Fibroblast of the conjunctiva (primary cell): ENCODE results near the gene RDH12.
A peak's percentile ranks its signal among the peaks of the same experiment; 100 is the strongest.
"Not testable (repeated sequence)": the region's sequence is repeated elsewhere in the genome, so short reads cannot be mapped to it uniquely, and the experiment has no call there.

Experiments used
- DNase-seq: peaks from one replicate; pipeline ENCODE4 v3.0.0-alpha.2; 2010; ENCODE audit warnings: low read depth

Gene RDH12

DNA sequence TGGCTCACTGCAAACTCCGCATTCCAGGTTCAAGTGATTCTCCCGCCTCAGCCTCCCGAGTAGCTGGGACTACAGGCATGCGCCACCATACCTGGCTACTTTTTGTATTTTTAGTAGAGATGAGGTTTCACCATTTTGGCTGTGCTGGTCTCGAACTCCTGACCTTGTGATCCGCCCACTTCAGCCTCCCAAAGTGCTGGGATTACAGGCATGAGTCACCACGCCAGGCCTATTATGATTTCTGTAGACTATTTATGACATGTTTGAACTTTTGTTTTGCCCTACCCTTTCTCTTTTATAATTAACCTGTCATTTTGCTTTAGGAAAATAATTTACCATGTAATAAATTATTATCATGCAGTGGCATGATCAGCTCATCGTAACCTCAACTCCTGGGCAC is at the start of gene RDH12:
TSS of gene RDH12 (plus strand) at position 395 of the 400 bp plus-strand sequence. CDS start 20,757 bp downstream, outside the sequence.
- not testable (repeated sequence) for DNase-seq

DNA sequence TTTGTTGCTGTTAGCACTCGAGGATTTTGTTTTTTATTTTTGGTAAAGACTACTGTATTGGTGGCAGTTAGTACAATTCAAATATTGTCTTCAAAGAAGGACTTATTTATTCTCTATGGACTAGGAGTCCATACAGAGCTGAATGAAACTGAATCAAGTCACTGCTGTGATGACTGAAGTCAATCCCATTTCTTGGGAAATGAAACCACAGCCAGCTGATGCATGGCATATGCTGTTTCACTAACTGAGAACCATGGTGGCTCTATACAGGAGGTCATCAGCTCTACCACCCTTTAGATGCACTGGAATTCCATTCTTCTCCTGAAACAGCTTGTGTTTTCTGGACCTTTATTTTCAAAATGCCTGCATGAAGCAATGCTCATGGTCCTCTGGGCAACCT is 49.5 kb upstream of the RDH12 start:
- no peak for DNase-seq

DNA sequence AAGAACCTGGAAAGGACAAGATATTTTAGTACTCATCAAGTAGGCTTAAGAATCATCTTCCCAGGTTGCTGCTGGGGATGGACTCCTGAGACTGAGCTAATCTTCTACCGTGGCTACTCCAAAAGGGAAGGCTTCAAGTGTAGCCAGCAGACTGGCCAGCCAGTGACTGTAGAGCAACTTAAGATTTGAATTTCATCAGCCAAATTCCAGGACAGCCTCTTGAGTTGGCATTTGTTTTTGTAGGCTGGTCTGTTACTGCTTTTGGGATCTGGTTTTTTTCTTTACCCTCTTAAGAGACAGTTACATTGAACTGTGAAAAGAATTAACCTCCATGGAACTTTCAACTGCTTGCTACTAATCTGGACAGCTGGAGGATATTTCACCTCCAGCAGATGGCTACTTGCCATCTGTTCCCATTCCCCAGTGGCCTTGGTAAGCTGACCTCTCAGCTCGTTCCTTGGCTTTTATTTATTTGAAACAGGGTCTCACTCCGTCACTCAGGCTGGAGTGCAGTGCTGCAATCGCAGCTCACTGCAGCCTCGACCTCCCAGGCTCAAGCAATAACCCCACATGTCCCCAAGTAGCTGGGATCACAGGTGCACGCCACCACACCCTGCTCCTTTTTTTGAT is 47.9 kb upstream of the RDH12 start:
- DNase-seq, result peak; percentile 64

DNA sequence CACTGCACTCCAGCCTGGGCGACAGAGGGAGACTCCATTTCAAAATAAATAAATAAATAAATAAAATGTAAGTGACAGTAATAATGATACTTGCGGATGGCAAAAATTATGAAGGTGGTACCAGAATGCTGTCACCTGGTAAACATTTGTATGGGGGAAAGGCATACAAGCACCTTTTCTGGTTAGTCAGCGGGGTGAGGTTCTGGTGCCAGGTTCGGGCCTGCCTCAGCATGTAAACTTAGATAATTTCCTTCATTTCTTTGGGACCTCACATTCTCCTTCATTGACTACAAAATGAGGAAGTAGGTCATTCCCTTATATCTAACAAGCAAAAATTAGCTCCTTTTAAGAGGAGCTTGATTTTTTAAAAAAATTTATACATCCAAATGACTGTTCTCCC is 38.1 kb upstream of the RDH12 start:
- no peak for DNase-seq

DNA sequence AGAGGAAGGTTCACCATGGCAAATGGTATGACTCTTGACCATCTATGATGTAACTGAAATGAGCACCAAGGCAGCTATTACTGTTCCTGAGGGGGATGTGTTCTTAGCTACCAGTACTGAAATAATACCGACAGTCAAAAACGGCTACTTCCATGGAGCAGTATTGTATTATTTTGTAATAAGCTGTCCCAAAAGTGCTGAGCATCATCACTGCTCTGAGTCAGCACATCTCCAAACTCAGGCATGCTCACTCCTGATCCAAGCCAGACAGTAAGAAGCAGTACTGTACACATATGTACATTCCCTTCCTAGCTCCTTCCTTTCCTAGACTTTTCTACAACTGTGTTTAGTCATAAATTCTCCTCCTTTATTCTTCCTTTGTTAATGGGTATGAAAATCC is 35.8 kb upstream of the RDH12 start:
- no peak for DNase-seq

DNA sequence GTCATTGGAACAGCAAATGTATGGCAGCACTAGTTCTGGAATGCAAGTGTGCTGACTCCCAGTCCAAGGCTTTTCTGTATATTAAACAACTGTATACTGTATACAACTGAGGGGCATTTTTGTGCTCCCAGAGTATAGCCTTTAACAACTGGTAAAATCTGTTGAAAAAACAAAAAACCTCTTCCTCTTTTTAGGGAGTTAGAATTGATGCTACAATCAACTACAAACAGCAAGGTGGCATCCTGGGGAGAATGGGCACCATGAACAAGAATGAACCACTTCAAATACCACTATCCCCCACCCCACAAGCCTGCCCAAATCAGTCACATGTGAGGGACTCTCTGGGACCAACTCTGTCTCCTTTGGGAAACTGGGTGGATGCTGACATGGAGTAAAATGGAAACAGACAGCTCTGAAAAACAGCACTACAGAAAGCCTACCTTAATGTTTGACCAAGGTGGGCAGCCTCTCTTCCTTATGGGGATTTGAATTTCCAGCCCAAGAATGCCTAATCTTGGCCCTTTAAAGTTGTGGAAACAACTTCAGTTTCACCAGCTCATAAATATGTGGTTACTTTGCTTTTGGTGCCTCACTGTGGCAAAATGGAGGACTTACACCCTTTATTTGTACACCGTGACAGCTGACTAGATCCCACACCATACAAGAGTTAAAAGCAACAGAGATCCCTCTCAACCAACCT is 34.8 kb upstream of the RDH12 start:
- DNase-seq, result no peak

DNA sequence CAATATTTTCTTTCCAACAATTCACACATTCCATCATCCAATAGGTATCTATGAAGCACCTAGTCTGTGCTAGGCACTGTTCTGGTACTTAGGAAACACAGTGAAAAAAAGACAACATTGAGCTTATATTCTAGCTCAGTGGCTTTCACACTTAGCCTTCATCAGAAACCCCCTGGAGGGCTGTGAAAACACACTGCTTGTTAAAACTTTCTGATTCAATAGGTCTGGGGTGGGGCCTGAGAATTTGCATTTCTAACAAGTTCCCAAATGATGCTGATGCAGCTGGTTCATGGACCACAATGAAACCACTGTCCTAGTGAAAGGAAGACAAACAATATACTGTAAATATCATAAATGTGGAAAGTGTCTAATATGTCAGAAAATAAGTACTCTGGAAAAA is 33.1 kb upstream of the RDH12 start:
- no peak for DNase-seq

DNA sequence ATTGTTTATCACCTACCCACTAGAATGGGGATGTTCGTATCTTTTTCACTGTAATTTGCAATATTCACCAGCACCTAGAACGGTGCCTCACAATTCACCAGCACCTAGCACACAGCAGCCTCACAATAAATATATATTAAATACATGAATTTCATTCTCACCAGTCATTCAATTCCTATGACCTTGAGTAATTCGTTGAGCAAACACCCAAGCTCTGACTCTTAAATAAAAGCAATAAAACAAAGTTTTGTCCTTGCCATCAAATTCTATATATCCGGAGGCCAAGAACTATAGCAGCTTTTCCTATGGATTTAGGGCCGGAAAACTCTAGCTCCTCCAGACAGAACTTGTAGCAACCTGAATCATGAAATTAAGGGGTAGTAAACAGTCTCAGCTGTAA is 28.2 kb upstream of the RDH12 start:
- DNase-seq, result no peak

DNA sequence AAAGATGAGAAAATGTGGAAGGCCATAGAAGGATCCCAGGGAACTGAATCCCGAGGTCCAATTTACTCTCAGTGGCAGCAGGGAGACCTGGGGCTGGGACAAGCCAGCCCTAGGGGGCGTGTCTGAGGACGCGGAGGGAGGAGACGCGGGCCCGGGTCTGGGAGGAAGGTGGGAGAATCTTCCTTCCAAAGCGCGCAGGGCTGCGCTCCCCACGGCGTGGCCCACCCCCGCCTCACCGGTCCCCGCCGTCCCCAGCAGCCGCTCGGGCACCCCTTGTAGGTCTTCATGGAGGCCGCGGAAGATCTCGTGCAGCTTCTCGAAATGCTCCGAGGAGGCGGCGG is 27.6 kb upstream of the RDH12 start:
- no peak for DNase-seq

DNA sequence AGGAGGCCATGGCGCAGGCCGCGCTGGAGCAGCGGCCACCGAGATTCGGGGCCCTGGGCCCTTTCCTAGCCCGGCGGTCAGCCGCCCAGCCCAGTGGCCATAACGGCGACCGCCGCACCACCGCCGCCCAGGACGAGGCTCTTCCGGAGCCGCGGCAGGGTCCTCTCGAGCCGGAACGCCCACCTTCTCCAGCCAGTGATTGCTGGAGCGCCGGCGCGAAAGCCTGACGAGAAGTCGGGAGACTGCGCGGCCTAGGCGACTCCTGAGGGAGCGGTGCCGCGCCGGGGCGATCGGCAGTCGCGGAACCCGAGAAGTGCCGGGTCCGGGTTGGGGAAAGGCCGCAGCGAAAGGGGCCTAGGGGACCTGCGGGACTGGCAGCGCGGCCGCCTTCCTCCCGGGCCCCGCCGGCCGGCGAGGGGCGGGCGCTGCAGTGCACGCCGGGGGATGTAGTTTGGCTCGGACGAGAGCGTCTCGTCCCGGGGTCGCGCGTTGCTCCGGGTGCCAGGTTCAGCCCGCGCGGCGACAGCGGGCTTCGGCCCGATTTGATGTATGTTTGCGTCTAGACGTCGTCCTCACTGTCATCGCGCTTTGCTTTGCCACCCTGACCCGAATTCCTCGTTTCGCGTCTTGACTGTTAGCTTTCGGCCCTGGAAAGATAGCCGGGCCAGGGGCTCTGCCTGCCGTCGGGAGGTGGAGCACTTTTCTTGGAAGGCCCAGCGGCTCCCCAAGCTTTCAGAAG is 27.0 kb upstream of the RDH12 start, which contains the start of gene VTI1B:
TSS of gene VTI1B (minus strand) at position 153 of the 739 bp plus-strand sequence. CDS start at position 10, 143 bp downstream.
- DNase-seq, result no peak

DNA sequence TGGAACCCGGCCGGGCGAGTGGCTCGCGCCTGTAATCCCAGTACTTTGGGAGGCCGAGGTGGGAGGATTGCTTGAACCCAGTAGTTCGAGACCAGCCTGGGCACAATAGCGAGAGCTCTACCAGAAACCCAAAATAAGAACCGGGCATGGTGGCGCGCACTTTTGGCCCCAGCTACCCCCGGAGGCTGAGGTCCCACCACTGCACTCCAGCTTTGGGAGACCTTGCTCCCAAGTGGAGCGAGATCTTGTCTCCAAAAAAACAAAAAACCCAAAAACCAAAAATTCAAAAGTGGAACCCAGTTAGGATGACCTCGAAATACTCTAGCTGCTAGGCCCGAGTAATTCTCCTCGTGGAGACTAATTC is 26.5 kb upstream of the RDH12 start:
- DNase-seq, result no peak

DNA sequence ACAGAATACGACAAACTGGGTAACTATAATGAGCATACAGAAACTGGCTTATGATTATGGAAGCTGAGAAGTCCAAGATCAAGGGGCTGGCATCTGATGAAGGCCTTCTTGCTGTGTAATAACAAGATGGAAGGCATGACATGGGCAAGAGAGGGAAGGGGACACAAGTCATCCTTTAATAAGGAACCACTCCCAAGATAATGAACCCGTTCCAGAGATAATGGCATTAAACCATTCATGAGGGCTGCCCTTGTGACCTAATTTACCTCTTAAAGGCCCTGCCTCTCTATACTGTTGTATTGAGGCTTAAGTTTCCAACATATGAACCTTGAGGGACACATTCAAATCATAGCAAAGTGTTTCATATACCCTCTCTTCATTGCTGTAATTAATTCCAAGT is 22.7 kb upstream of the RDH12 start:
- DNase-seq, result no peak

DNA sequence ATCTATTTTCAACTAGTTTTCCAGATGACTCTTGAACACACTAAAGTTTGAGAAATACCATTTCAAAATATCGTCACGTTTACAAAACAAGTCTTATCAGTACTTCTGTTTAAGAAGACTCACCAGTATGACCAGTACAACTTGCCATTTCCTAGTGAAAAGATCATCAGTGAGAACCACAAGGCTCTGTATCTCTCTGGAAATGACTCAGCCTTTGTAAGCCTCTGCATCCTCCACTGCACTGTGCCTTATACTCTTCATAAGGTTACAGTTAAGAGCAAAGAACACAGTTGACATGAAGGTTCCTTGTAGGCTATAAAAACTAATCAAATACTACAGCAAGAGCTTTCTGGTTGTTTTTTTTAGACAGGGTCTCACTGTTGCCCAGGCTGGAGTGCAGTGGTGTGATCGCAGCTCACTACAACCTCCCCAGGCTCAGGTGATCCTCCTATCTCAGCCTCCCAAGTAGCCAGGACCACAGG is 21.5 kb upstream of the RDH12 start:
- DNase-seq, result no peak

DNA sequence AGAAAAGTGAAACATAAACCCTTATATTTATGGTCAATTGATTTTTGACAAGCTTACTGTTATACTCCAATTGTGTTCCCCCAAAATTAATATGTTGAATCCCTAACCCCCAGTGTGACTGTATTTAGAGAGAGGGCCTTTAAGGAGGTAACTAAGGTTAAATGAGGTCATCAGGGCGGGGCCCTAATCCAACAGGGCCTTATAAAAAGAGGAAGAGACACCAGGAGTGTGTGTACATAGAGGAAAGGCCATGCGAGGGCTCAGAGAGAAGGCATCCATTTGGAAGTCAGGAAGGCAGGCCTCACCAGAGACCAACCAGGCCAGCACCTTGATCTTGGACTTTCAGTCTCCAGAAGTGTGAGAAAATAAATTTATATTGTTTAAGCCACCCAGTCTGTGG is 20.7 kb upstream of the RDH12 start:
- no peak for DNase-seq

DNA sequence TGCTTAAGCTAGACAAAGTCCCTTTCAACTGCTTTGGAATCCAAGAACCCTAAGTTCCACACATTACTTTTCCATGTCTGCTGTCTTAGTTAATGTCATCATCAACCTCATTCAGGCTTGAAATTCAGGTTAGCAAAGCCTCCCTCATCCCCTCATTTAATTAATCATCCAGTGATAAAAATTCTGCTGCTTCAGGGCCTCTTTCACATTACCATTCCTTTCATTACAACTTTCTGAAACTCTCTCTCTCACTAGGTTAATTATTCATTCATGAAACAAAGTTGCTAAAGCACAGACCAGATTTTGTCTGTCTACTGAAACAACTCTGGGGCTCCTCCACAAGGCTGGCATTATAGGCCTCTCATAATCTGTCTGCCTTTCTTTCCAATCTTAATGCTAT is 17.8 kb upstream of the RDH12 start:
- no peak for DNase-seq

DNA sequence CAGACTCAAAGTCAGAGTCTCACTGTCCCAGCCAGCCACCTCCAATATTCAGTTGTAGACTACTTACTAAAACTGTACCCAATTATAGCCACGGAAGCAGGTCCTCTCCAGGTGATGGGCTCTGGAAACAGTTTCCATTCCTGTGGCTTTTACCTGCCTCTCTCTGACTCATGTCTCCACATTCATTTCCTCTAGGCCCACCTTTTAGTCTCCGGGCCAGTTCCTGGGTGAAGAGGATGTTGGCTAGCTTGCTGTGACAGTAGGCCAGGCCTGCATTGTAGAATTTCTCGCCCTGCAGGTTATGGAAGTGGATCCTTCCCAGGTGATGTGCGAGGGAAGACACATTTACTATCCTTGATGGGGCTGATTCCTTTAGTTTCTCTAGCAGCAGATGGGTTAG is 11.7 kb upstream of the RDH12 start:
- no peak for DNase-seq

DNA sequence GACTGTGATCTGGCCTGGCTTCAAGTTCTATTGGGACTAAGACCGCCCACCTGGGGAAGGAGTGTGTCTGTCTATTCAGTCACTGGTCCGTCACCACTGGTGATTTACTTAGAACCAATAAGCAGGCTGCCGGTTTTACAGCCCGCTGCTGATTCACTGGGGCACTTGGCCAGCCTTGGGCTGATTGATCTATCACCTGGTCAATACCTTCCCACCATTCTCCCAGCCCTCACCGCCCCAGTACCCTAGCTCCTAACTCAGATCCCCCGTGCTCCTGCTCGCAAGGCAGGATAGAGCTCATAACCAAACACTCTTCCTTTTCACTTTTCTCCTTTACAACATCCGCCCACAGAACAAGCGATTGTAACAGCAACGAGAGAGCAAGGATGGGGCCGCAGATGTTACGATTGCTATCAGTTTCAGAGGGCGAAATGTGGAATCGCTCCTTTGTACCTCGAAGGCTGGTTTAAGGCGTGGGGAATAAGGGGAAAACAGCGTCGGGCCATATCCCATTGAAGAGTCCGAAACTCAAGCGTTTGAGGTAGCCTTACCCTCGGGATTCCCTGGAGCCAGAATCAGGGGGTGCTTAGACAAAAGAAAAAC is 6.8 kb upstream of the RDH12 start:
- peak; percentile 84 for DNase-seq

DNA sequence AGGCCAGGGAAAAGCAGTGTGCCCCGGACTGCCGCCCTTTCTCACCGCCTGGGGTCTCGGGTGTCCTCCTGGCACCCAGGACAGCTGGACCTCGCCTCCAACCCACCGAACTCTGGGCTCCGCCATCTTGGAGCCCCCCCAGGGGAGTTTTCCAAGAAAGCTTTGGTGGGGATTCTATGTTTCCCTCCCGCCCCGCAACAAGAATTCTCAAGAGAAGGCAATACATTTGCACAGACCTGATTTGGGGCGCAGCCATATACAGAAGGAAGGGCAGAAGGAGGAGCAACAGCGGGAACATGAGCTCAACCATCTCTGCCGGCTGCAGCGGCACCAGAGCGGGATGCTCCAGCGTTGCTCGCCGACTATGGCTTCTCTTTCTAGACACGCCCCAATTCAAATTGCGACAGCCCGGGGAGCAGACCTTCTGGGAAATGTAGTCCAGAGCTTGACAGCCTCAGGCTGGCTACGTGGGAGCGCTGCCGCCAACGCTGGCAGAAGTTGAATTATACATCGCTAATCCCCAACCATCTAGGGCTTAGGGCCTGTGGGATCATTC is 6.2 kb upstream of the RDH12 start, which contains the start of gene RDH11:
TSS of gene RDH11 (minus strand) at position 371 of the 556 bp plus-strand sequence. CDS start at position 310, 61 bp downstream.
- peak; percentile 83 for DNase-seq

DNA sequence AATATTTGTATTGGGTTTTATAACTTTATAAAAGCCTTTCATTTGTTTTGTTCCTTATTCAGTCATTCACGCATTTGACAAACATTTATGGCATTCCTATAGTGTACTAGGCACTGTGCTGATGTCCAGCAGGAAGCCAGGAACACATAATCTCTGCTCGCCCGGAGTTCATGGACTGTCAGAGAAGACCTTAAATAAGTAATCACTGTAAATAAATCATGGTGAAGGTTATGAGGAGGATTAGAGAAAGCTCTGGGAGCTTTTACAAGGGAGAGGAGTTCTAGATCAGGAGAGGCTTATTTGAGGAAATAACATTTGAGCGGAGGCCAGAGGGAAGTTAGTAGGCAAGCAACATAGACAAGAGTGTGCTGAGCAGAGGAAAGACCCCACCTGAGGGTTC is 4.7 kb upstream of the RDH12 start:
- DNase-seq, result no peak

DNA sequence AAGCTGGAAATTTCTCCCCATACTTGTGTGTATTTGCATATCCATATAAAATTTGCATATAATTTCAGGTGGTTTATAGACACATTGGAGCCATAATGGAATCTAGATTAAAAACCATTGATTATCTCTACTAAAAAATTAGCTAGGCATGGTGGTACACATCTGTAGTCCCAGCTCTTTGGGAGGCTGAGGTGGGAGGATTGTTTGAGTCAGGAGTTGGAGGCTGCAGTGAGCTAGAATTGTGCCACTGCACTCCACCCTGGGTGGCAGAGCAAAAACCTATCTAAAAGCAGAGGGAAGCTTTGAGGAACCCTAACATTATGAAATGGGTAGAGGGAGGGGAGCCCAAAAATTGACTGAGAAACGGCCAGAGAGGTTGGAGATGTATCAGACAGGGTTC is 3.5 kb upstream of the RDH12 start:
- DNase-seq, result no peak

DNA sequence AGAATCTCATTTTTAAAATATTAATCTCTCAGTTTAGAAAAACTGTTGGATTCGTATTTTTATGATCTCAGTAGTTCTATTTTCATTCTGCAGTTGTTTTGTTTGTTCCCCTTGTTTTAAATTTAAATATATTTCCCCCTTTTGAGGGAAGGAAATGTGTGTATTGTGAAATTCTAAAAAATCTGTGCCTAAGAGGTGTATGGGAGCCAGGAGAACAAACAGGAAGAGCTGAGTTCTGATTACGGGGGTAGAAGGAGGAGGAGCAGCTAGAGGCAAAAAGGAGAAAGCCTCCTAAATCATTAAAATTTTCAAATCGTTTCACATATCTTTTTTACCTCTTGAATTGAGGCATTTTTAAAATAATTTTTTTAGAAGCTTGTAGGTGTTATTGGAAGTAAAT is 2.3 kb downstream of the RDH12 start:
- no peak for DNase-seq

DNA sequence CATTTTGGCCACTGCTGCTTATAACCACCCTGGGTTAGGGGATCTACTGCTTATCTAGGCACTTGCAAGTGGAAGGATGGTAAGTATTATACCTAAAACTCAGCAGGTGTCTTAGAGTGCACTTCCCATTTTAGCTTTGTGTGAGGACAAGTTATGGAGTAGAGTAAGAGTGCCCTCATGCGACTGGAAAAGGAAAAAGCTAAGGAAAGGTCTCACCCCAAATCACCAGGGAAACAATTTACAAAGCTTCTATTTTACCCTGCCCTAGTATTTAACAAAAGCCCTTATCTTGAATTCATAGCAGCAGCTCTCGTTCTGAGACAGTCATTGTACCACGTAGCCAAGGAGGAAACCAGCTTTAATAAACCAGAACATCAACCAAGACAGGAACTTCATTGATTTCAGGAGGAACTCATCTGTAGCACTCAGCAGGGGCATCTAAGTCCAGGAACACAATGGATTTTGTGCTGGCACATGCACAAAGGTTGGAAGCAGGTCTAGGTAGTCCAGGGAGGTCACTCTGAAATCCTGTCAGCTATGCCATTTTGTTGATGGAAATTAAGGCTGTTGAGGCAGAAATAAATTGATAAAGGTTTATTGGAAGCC is 2.9 kb downstream of the RDH12 start:
- DNase-seq, result peak; percentile 35
